Hematopoietic multipotent progenitor cell treated with erythropoietin and hydrocortisone succinate and interleukin-3 and kit ligand, for 15 days (in vitro differentiated cells): ENCODE data around the gene GRIN2D.

Source experiments
- DNase-seq: peaks from one replicate; pipeline ENCODE4 v3.0.0-alpha.2; 2015; ENCODE audit warnings: low spot score

GRIN2D gene

GRCh38 chr19:48398102-48398374, 4.6 kb downstream of the GRIN2D start:
- no peak for DNase-seq

GRCh38 chr19:48398375-48399235, 5.1 kb downstream of the GRIN2D start:
- DNase-seq, result peak; percentile 73

- peak; percentile 32 for DNase-seq
Observed at GRCh38 chr19:48400018-48400742, 6.7 kb downstream of the GRIN2D start.

GRCh38 chr19:48401287-48401686, 7.8 kb downstream of the GRIN2D start:
- no peak for DNase-seq

- no peak for DNase-seq
Observed at GRCh38 chr19:48403606-48404005, 10.1 kb downstream of the GRIN2D start.

GRCh38 chr19:48405010-48405659, 11.7 kb downstream of the GRIN2D start:
- no peak for DNase-seq

- no peak for DNase-seq
Observed at GRCh38 chr19:48405850-48406249, 12.4 kb downstream of the GRIN2D start.

GRCh38 chr19:48413879-48414587, 20.6 kb downstream of the GRIN2D start:
- no peak for DNase-seq

- peak; percentile 79 for DNase-seq
Observed at GRCh38 chr19:48415395-48415794, 21.9 kb downstream of the GRIN2D start.

GRCh38 chr19:48415806-48416221, 22.3 kb downstream of the GRIN2D start:
- DNase-seq, result no peak

GRCh38 chr19:48417421-48417820, 24.0 kb downstream of the GRIN2D start:
- DNase-seq, result no peak

GRCh38 chr19:48418317-48419064, 25.0 kb downstream of the GRIN2D start:
- DNase-seq, result no peak

- DNase-seq, result peak; percentile 39
Observed at GRCh38 chr19:48419158-48419920, 25.9 kb downstream of the GRIN2D start.

- DNase-seq, result no peak
Observed at GRCh38 chr19:48421548-48421947, 28.1 kb downstream of the GRIN2D start.

- no peak for DNase-seq
Observed at GRCh38 chr19:48424694-48425219, 31.3 kb downstream of the GRIN2D start.

- DNase-seq, result no peak
Observed at GRCh38 chr19:48428670-48429069, 35.2 kb downstream of the GRIN2D start.

GRCh38 chr19:48433337-48433736, 39.9 kb downstream of the GRIN2D start:
- DNase-seq, result no peak

- DNase-seq, result no peak
Observed at GRCh38 chr19:48436586-48436985, 43.1 kb downstream of the GRIN2D start.

- DNase-seq, result no peak
Observed at GRCh38 chr19:48441360-48442050, 48.0 kb downstream of the GRIN2D start.
